ENCODE measurements around the gene DENND1A. TPM values are rescaled to one million over a fixed set of nuclear protein-coding genes. Genes with fewer than 3 reads are reported as not detected.

DENND1A gene
- total and polyA plus RNA-seq, 8 donors, result 4.4 to 109 (median 21.4) TPM

- Histone ChIP-seq H3K4me3 (no peak overlapping the region), H3K9me3 (no peaks in the 10 kb centered on the region), H3K27me3 (no peaks in the 10 kb centered on the region), H3K4me1 (no peaks in the 10 kb centered on the region), H3K36me3 (peaks cover 0 to 4% (median 2%) of the 10 kb centered on the region in 4 donors), H3K27ac (no peak overlapping the region)
- DNase-seq, result no peak
- intact Hi-C loops (cut with DNase I; ENCODE audit: low total_unique reads), result no loop called here
- no peak for TF ChIP-seq POLR2AphosphoS5 (IDR thresholded peaks at IDR 0.05)
- TF ChIP-seq EP300 (IDR thresholded peaks at IDR 0.05), result no peak
- TF ChIP-seq CTCF (IDR thresholded peaks at IDR 0.05), result no peak
- no peak for TF ChIP-seq POLR2A (IDR thresholded peaks at IDR 0.05)
- WGBS, 5 donors, result 92 to 97% (median 96%) methylated on average over 6 of the region's 6 CpGs
Observed at GRCh38 chr9:123609844-123610243, 320.1 kb downstream of the DENND1A start.

- Histone ChIP-seq H3K27ac (no peak overlapping the region), H3K9me3 (no peaks in the 10 kb centered on the region), H3K4me1 (no peaks in the 10 kb centered on the region), H3K4me3 (no peak overlapping the region), H3K27me3 (no peaks in the 10 kb centered on the region), H3K36me3 (peaks cover 0 to 4% (median 2%) of the 10 kb centered on the region in 4 donors)
- intact Hi-C loops (cut with DNase I; ENCODE audit: low total_unique reads), result no loop called here
- TF ChIP-seq POLR2A (IDR thresholded peaks at IDR 0.05), result no peak
- WGBS, 5 donors, result 89 to 95% (median 93%) methylated on average over 9 of the region's 9 CpGs
- no peak for DNase-seq
Observed at GRCh38 chr9:123608104-123608503, 321.8 kb downstream of the DENND1A start.

GRCh38 chr9:123607479-123607878 lies 322.4 kb downstream of the DENND1A start:
- H3K4me3 ChIP-seq, result no peak overlapping the region
- intact Hi-C loops (cut with DNase I; ENCODE audit: low total_unique reads), result no loop called here

GRCh38 chr9:123606141-123606540 lies 323.8 kb downstream of the DENND1A start:
- no peak overlapping the region for H3K4me3 ChIP-seq
- no peaks in the 10 kb centered on the region for H3K9me3 ChIP-seq
- no peak for DNase-seq
- intact Hi-C loops (cut with DNase I; ENCODE audit: low total_unique reads), result no loop called here
- WGBS, 5 donors, result 92 to 96% (median 93%) methylated on average over 5 of the region's 5 CpGs
- no peak overlapping the region for H3K27ac ChIP-seq
- peaks cover 0 to 8% (median 2%) of the 10 kb centered on the region in 4 donors for H3K36me3 ChIP-seq
- no peaks in the 10 kb centered on the region for H3K27me3 ChIP-seq
- H3K4me1 ChIP-seq, result no peaks in the 10 kb centered on the region
- no peak for TF ChIP-seq EP300 (IDR thresholded peaks at IDR 0.05)
- no peak for TF ChIP-seq CTCF (IDR thresholded peaks at IDR 0.05)
- no peak for TF ChIP-seq POLR2A (IDR thresholded peaks at IDR 0.05)
- no peak for TF ChIP-seq POLR2AphosphoS5 (IDR thresholded peaks at IDR 0.05)

More at GRCh38 chr9:123607479-123607878, 322.4 kb downstream of the DENND1A start:
- TF ChIP-seq POLR2A (IDR thresholded peaks at IDR 0.05) (no peak), EP300 (IDR thresholded peaks at IDR 0.05) (no peak), POLR2AphosphoS5 (IDR thresholded peaks at IDR 0.05) (no peak), CTCF (IDR thresholded peaks at IDR 0.05) (no peak)
- Histone ChIP-seq H3K27me3 (no peaks in the 10 kb centered on the region), H3K36me3 (peaks cover 0 to 8% (median 2%) of the 10 kb centered on the region in 4 donors), H3K9me3 (no peaks in the 10 kb centered on the region), H3K27ac (no peak overlapping the region), H3K4me1 (no peaks in the 10 kb centered on the region)
- DNase-seq, result no peak
- 92 to 98% (median 97%) methylated on average over 2 of the region's 2 CpGs for WGBS, 5 donors

- WGBS, 5 donors, result 74 to 95% (median 86%) methylated on average over 5 of the region's 5 CpGs
Observed at GRCh38 chr9:123605286-123605685, 324.6 kb downstream of the DENND1A start.

More at GRCh38 chr9:123605286-123605685, 324.6 kb downstream of the DENND1A start:
- no peak for TF ChIP-seq POLR2A (IDR thresholded peaks at IDR 0.05)
- TF ChIP-seq POLR2AphosphoS5 (IDR thresholded peaks at IDR 0.05), result no peak
- TF ChIP-seq CTCF (IDR thresholded peaks at IDR 0.05), result no peak
- no peak for TF ChIP-seq EP300 (IDR thresholded peaks at IDR 0.05)
- intact Hi-C loops (cut with DNase I; ENCODE audit: low total_unique reads), result no loop called here
- Histone ChIP-seq H3K9me3 (no peaks in the 10 kb centered on the region), H3K4me1 (no peaks in the 10 kb centered on the region), H3K27ac (no peak overlapping the region), H3K27me3 (no peaks in the 10 kb centered on the region), H3K4me3 (no peak overlapping the region), H3K36me3 (peaks cover 0 to 8% (median 2%) of the 10 kb centered on the region in 4 donors)
- no peak for DNase-seq
